GM18858 (cell line): Measurements from ENCODE around the gene KRT75.

Source experiments
- ATAC-seq: cut with Tn5 transposase; IDR thresholded peaks from one replicate; pipeline ENCODE4 v1.9.1; 2021; ENCODE audit not compliant: unreplicated experiment

The KRT75 gene

GRCh38 chr12:52440821-52441319 lies 6.7 kb upstream of the KRT75 start:
- no peak for ATAC-seq

DNA sequence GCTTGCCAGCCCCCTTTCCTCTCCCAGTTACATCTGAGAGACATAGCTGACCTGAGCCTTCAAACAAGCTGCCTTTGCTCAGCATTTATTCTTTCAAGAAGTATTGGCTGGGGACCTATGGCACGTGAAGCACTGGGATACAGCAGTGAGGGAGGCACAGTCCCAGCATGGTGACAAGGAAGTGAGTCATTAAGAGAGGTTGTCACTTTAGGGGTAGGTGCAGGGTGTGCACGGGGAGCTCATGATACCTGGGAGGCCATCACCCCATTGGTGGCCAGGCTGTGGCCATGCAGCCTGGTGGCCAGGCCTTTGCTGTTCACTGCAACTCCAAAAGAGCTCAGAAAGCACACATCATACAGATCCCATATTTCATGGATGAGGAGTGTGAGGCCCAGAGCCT lies 5.7 kb upstream of the KRT75 start:
- no peak for ATAC-seq

DNA sequence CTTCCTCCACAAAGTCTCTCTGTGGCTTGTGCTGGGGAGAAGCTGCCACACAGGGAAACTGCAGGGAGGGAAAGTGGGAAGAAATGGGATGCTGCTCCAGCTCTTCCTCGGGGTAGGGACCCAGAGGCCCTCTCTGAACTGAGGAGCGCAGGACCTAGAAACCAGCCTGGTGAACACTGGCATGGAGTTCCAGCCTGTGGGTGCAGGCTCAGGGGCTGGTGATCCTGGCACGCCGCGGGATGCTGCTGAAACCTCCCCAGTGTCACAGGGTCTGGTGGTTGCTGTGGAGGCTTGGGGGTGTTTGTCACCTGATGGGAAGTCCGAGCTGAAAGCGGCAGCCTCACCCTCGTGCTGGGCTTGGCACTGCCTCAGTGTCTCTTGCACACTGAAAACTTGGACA lies 5.2 kb upstream of the KRT75 start:
- ATAC-seq = no peak

DNA sequence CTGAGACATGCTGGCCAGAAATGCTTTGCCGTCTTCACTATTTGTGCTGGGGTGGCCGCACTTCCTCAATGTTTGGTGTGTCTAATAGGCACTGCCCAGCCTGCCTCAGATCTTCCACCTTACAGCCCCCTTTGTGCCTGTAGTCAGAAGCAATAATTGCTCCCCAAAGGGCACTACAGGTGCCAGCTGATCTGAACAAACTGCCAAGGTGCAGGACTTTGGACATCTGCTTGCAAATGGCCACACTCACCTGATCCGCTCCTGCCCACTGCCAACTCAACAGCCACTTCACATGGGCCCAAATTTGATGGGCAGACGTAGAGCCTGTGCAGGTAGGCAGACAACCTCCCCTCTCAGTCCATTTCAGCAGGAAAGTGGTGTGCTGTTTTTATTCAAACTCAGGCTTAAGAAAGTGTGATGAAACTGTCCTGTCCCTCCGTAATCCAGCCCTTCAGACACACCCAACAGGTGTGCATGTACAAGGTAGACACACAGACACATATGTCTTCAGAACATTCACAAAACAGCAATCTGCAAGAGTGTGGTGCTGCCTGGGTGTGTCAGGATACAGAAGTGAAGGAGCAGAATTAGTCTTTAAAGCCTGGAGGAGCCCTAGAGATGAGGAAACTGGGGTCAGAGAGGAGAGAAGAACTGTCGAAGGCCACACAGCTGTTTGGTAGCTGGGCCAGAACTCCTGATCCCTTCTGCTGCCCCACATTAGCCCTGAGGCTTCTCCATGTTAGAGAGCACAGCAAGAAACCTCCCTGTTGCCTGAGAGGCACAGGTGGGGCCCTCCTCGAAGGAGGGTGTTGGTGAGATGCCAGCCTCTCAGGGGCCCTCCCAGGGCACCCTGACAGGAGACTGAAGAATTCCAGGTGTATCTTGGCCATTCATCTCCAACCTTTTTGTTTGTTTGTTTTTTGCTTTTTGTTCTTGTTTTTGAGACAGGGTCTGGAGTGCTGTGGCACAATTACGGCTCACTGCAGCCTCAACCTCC lies 4.4 kb upstream of the KRT75 start:
- ATAC-seq = no peak

GRCh38 chr12:52437508-52437907 lies 3.3 kb upstream of the KRT75 start:
- no peak for ATAC-seq

DNA sequence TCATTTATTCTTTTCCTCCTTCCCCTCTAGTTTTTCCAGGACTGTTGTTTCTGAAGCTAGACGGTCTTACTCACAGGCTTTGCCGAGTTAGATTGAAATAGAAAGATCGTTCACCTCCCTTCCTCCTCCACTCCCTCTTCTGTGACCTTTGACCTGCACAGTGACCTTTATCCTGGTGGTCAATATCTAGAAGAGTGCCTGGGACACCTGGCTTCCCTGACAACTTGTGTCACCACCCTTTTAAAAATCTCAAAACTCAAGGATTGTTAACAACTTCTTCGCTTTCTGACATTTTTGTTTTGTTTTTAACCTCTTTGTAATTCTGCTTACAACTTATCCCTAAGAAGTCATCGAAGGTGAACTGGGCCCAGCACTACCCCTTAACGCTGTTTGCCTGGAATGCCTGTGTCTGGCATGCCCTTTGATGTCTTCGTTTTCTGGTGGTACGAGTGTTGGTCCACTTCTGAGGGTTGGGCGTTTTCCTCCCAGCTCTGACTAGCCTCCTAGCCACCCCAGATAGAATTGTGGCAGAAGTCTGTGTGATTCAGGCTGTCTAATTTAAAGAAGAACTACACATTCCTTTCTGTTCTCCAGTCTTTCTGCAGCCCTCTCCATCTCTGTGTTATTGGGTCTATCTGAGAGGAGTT lies 2.8 kb upstream of the KRT75 start:
- no peak for ATAC-seq

DNA sequence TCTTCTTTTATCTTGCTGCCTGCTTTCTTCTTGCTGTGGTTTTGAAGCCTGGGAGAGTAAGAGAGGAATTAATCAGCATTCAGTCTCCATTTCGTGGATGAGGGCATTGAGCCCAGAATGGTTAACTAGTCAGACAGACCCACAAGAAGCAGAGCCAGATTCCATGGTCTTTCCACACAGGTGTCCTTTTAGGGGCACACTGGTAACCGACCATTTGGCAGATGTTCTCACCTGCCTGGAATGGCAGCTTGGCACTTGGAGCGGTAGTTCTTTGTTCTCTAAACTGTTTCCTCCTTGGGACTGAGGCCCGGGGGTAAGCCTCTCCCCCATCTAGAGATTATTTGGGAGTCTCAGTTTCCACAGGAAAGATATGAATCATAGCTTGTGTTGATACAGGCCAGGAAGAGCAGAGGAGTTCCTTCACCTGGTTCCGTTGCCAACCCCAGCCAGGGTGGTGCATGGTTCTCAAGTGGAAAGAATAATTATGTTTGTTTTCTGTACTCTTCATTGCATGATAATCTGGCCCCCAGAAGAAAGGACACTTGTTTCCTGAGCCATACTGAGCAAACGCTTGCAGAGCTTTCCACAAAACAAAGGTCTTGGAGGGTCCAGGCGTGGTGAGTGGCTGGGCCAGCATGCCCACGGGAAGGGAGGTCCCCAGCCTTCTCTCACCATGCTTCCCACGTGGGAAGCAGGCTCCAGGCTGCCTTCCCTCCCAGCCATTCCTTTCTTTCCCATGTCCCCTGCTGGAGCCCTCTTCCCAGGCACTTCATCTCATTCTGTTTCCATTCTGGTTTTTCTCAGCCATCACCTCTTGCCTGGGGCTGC lies 2.0 kb upstream of the KRT75 start:
- no peak for ATAC-seq

GRCh38 chr12:52435659-52435999 lies 1.5 kb upstream of the KRT75 start:
- no peak for ATAC-seq

DNA sequence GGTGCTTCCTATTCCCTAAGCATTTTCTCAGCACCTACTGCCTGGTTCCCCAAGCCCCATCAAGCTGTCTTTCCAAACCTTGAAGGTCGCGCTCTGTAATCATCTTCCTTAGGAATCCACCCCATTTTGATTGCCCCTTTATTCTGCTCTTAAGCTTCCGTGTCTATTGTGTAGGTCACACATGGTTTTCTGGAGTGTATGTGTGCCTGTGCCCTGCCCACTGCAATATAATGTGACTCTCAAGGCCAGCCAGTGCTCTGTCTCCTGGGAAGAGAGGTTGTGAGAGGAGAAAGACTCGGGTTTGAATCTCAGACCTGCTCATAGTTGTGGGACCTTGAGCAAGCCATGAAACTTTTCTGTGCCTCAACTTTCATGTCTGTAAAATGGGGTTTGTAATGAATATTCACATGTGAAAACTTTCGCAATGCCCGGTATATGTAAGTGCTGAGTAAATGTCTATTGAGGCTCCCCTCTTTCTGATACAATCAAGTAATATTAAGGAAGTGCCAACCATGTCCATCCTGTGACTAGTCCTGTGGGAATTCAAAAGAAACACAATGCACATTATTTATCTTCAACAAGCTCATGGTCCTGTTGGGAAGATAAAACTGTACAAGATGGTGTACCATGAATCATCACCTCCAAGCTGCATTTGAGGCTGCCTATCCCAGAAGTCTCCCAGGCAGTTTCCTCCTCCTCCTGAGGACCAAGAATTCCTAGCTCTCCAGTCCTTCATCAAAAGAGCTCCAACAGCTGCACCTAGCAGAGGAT lies 774 bp upstream of the KRT75 start:
- no peak for ATAC-seq

- no peak for ATAC-seq
These were observed 580 bp downstream of the KRT75 start for GRCh38 chr12:52433501-52434080.

DNA sequence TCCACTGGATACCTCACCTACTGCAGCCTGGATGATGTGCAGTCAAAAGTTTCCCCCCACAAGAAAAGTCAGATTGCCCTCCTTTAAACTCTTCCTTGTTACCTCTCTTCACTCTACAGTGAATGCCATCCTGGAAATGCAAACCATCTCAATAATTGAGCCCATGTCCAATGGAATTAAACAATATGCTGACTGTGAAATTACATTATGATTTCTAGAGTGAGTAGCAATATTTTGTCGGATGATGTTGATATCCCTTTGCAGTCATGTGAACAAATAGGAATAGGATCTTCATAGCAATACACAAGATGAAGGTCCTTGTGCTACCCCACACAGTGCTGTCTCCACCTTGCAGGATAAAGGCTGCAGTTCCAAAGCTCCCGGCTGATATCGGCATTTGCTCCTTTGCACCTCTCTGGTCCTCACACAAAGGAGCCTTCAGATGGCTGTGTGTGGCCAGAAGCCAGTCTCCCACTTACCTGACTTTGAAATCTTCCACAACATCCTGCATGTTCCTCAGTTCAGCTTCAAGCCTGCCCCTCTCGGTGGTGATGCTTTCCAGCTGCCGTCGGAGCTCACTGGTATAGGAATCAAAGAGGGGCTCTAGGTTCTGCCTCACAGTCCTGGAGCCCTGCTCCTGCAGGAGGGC lies 1.5 kb downstream of the KRT75 start:
- no peak for ATAC-seq

DNA sequence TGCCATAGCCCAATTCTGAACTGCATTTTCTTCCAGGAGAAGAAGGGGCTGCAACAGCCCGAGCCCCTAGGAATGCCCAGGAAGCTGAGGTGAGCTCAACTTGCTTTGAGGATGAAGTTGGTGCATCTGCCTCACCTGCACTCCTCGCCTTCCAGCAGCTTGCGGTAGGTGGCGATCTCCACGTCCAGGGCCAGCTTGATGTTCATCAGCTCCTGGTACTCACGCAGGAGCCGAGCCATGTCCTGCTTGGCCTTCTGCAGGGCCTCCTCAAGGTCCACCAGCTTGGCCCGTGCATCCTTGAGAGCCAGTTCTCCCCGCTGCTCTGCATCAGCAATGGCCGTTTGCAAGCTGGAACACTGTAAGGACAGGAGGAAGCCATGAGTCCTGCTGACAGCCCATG lies 6.0 kb downstream of the KRT75 start:
- ATAC-seq = no peak

DNA sequence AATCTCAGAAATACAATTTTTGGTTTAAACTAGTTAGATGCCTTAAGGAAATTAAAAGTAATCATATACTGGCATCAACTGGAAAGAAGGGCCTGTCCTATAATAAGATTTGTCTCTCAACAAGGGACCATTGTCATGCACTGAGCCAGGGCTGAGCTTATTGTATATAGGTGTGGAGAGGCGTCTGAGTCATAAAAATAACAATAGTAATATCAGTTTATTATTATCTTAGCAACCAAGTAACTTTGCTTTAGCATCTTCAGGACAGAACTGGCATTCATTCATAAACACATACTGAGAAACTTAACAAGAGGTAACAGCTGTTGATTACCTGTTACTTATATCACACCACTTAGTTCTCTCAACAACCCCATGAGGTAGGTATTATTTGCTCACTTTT lies 7.1 kb downstream of the KRT75 start:
- ATAC-seq = no peak

- no peak for ATAC-seq
These were observed 8.1 kb downstream of the KRT75 start for GRCh38 chr12:52426034-52426433.

GRCh38 chr12:52425466-52425865 lies 8.7 kb downstream of the KRT75 start:
- no peak for ATAC-seq

DNA sequence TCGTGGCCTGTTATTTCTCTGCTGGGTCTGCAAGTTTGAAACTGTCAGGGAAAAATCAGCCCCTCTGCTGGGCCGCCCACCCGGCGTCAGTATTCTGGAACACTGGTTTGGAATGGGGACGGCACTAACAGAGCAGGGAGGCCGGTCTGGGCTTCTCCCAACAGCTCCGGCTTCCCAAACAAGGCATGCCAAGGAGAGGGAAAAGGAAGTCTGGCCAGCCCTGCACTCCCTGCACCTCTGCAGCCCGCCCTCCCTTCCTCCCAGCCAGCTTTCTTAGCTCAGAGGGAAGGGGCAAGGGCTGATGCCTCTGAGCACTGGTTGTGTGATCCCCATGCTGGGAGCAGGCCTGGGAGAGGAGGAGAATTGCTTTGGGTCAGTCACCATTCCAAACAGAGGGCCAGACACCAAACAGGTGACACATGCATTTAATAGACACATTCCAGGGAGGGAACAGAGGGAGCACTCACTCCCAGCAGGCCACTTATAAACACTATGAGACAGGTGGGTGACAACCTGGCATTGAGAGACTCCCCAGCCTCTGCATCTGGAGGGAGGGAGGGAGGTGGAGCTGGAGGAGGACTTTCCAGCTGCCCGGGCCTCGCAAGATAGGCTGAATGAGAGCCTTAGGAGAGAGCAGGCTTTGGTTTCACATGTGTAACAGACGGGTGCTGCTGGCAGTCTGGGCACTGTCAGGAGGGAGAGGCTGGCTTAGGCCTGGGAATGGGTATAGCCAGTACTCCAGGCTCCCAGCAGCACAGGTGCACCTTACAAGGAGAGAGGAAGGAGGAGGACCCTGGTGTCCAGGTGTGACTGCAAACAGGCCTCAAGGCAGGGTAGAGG lies 10.3 kb downstream of the KRT75 start:
- ATAC-seq = no peak

GRCh38 chr12:52423035-52423434 lies 11.1 kb downstream of the KRT75 start:
- ATAC-seq = no peak

- no peak for ATAC-seq
These were observed 14.5 kb downstream of the KRT75 start for GRCh38 chr12:52419656-52420055.

DNA sequence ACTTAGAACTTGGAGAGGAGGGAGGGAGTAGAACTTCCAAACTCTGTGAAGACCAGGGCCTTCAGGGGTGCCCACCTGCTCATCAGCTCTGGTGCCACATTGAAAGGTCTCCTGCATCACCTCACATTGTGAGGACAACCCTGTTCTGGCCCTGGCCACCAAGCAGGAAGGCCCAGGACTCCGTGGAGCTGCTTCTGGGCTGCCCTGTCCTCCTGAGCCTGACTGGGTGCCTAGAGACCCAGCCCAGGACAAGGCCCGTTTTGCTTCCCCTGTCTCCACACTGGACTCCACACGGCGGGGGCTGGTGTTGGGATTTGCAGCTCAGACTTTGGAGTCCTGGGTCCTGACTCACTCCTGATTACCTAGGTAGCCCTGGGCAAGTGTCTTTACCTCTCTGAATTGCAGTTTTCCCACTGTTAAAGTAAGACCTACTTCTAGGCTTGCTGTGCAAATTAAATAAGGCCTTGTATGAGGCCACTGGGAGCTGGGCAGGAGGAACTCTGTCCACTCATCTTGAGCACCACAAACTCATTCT lies 15.5 kb downstream of the KRT75 start:
- no peak for ATAC-seq
